AG09319 (cell line): ENCODE data around the gene PPT2.

ENCODE experiments used
- DNase-seq: peaks from one replicate; pipeline ENCODE4 v3.0.0-alpha.2; 2010; ENCODE audit warnings: low read depth; ENCODE audit errors: extremely low read depth
- CTCF ChIP-seq: IDR thresholded peaks from 2 replicates; pipeline ENCODE4 v1.5.1; 2011; ENCODE audit warnings: low read depth, mild to moderate bottlenecking, inconsistent platforms, low read length, moderate library complexity

The PPT2 gene

GRCh38 chr6:32188381-32189068 lies 34.6 kb downstream of the PPT2 start:
- DNase-seq: no peak
- no peak for TF ChIP-seq CTCF

- TF ChIP-seq CTCF: no peak
Measured at GRCh38 chr6:32189069-32189741, 35.3 kb downstream of the PPT2 start.

GRCh38 chr6:32189742-32190053 lies 35.8 kb downstream of the PPT2 start:
- DNase-seq: no peak
- no peak for TF ChIP-seq CTCF

More at GRCh38 chr6:32189069-32189741, 35.3 kb downstream of the PPT2 start:
- DNase-seq: no peak

GRCh38 chr6:32190054-32190851 lies 36.3 kb downstream of the PPT2 start, which contains the start of gene PBX2:
Gene PBX2 (minus strand): TSS chr6:32190202. CDS start chr6:32189915, 287 bp downstream.
- no peak for TF ChIP-seq CTCF
- DNase-seq: peak; percentile 87

- no peak for DNase-seq
- TF ChIP-seq CTCF: no peak
Measured at GRCh38 chr6:32190911-32191677, 37.2 kb downstream of the PPT2 start.

GRCh38 chr6:32191696-32192607 lies 38.0 kb downstream of the PPT2 start:
- no peak for DNase-seq
- TF ChIP-seq CTCF: no peak
